DOHH2 (cell line): Measurements from ENCODE around the gene SELENON.

Source experiments
- H3F3A ChIP-seq: fragments of 200-600 bp; sonication (generic), shearing (Covaris generic); 2 replicates; pipeline ENCODE4 v1.6.0; 2016; ENCODE audit warnings: antibody characterized with exemption, mild to moderate bottlenecking; ENCODE audit not compliant: control insufficient read depth, insufficient read depth
- H3K27ac ChIP-seq: fragments of 200-600 bp; sonication (generic); 2 replicates; pipeline ENCODE4 v1.5.1; 2014; ENCODE audit warnings: low read depth, mild to moderate bottlenecking, low read length, moderate library complexity
- H3K27me3 ChIP-seq: fragments of 200-600 bp; sonication (generic); 2 replicates; pipeline ENCODE4 v1.6.1; 2014; ENCODE audit warnings: mild to moderate bottlenecking, low read length, mixed read lengths; ENCODE audit not compliant: control insufficient read depth
- H3K36me3 ChIP-seq: fragments of 200-600 bp; sonication (generic); 2 replicates; pipeline ENCODE4 v1.6.1; 2014; ENCODE audit warnings: mild to moderate bottlenecking, low read length, moderate library complexity, mixed read lengths; ENCODE audit not compliant: control insufficient read depth
- H3K4me1 ChIP-seq: fragments of 200-600 bp; sonication (generic); 2 replicates; pipeline ENCODE4 v1.6.1; 2014; ENCODE audit warnings: mild to moderate bottlenecking, low read length, mixed read lengths; ENCODE audit not compliant: control insufficient read depth
- H3K4me2 ChIP-seq: fragments of 200-600 bp; sonication (generic); 2 replicates; pipeline ENCODE4 v1.6.0; 2014; ENCODE audit warnings: mild to moderate bottlenecking, low read length, moderate library complexity
- H3K4me3 ChIP-seq: fragments of 200-600 bp; sonication (generic); 2 replicates; pipeline ENCODE4 v1.5.1; 2014; ENCODE audit warnings: mild to moderate bottlenecking, low read length, mixed read lengths
- H3K79me2 ChIP-seq: fragments of 200-600 bp; sonication (generic); 2 replicates; pipeline ENCODE4 v1.6.1; 2014; ENCODE audit warnings: mild to moderate bottlenecking, low read length, mixed read lengths; ENCODE audit not compliant: control insufficient read depth
- H3K9me2 ChIP-seq: fragments of 200-600 bp; sonication (generic); replicated peaks from 2 replicates; pipeline ENCODE4 v1.6.1; 2014; ENCODE audit warnings: mild to moderate bottlenecking, low read length, mixed read lengths; ENCODE audit not compliant: control insufficient read depth
- H3K9me3 ChIP-seq: fragments of 200-600 bp; sonication (generic); 2 replicates; pipeline ENCODE4 v1.6.1; 2014; ENCODE audit warnings: antibody characterized with exemption, low read length, mixed read lengths; ENCODE audit not compliant: control insufficient read depth, insufficient read depth
- H4K20me1 ChIP-seq: fragments of 200-600 bp; sonication (generic); 2 replicates; pipeline ENCODE4 v1.6.0; 2014; ENCODE audit warnings: low read depth, mild to moderate bottlenecking, antibody characterized with exemption, low read length, moderate library complexity; ENCODE audit not compliant: control insufficient read depth, insufficient read depth
- EZH2phosphoT487 ChIP-seq: fragments of 200-600 bp; sonication (generic); IDR thresholded peaks from 2 replicates; pipeline ENCODE4 v1.6.1; 2017; ENCODE audit warnings: borderline replicate concordance, mild to moderate bottlenecking, antibody characterized with exemption, low read length, moderate library complexity, mixed read lengths
- TF ChIP-seq, protein P1 (sequence below): fragments of 200-600 bp; sonication (generic); IDR thresholded peaks from one replicate; pipeline ENCODE4 v1.5.1; 2014; ENCODE audit warnings: antibody characterized with exemption, mild to moderate bottlenecking, low read depth, low read length; ENCODE audit not compliant: poor library complexity, severe bottlenecking

SELENON gene

DNA sequence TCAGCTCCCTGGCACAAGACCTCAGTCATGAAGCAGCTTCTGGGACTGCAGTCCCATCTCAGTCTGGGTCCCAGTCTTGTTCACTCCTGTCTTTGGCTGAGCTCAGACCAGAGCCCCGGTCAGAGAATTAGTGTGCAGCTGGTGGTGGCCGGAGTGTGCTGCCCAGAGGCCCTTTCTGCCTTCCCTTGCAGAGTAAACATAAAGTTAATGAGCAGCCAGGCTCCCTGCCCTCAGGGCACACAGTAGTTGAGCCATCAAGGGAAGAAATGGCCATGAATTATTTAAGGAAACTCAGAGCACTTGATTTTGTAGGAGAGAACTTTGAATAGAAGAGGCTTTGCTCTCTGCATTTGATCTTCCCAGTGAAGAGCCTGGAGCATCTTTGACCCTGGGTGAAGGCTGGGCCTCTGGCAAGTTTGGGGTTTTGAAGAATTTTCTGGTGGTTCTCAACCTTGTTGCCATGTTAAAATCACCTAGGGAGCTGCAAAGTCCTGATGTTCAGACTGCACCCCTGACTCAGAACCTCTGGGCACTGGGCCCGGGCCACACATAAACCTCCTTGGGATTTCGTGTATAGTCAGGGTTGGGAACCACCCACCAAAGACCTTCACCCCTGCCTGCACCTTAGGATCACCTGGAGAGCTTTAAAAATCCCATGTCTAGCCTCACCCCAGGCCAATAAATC is 26.4 kb upstream of the SELENON start:
- Histone ChIP-seq H4K20me1 (no peaks in the 10 kb centered on the region), H3K36me3 (no peaks in the 10 kb centered on the region), H3K27me3 (peaks cover 38% of the 10 kb centered on the region), H3K27ac (no peak overlapping the region), H3K9me2 (no peaks in the 10 kb centered on the region), H3K9me3 (no peaks in the 10 kb centered on the region), H3K4me2 (no peak overlapping the region), H3K79me2 (no peaks in the 10 kb centered on the region), H3K4me1 (peaks cover 14% of the 10 kb centered on the region), H3K4me3 (no peak overlapping the region), H3F3A (no peaks in the 10 kb centered on the region)
- no peak for TF ChIP-seq EZH2phosphoT487
- TF ChIP-seq, protein P1, sequence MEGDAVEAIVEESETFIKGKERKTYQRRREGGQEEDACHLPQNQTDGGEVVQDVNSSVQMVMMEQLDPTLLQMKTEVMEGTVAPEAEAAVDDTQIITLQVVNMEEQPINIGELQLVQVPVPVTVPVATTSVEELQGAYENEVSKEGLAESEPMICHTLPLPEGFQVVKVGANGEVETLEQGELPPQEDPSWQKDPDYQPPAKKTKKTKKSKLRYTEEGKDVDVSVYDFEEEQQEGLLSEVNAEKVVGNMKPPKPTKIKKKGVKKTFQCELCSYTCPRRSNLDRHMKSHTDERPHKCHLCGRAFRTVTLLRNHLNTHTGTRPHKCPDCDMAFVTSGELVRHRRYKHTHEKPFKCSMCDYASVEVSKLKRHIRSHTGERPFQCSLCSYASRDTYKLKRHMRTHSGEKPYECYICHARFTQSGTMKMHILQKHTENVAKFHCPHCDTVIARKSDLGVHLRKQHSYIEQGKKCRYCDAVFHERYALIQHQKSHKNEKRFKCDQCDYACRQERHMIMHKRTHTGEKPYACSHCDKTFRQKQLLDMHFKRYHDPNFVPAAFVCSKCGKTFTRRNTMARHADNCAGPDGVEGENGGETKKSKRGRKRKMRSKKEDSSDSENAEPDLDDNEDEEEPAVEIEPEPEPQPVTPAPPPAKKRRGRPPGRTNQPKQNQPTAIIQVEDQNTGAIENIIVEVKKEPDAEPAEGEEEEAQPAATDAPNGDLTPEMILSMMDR, result no peak

DNA sequence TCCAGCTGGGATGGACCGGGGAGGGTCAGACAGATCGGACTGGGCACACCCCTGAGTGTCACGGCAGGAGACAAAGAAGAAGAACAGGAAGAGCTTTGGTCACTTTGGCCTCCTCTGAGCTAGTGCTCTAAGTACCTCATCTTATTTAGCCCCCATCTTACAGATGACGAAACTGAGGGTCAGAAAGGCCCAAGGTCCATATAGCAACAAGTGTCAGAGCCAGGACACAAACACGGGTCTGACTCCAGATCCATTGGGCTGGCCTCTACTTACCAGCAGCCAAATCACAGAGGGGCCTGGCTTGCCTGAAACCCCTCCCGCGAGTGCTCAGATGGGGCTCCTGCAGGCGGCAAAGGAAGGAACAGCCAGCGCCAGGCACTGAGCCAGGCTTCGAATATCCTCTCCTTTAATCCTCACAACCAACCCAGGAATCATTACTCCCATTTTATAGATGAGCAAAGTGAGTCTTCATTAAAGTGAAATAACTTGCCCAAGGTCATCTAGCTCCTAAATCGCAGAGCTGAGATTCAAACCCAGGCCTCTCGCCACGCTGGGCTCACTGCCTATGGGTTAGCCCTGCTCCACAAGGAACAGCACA is 25.7 kb upstream of the SELENON start:
- peaks cover 14% of the 10 kb centered on the region for H3K4me1 ChIP-seq
- TF ChIP-seq, protein P1, result no peak
- TF ChIP-seq EZH2phosphoT487, result no peak

DNA sequence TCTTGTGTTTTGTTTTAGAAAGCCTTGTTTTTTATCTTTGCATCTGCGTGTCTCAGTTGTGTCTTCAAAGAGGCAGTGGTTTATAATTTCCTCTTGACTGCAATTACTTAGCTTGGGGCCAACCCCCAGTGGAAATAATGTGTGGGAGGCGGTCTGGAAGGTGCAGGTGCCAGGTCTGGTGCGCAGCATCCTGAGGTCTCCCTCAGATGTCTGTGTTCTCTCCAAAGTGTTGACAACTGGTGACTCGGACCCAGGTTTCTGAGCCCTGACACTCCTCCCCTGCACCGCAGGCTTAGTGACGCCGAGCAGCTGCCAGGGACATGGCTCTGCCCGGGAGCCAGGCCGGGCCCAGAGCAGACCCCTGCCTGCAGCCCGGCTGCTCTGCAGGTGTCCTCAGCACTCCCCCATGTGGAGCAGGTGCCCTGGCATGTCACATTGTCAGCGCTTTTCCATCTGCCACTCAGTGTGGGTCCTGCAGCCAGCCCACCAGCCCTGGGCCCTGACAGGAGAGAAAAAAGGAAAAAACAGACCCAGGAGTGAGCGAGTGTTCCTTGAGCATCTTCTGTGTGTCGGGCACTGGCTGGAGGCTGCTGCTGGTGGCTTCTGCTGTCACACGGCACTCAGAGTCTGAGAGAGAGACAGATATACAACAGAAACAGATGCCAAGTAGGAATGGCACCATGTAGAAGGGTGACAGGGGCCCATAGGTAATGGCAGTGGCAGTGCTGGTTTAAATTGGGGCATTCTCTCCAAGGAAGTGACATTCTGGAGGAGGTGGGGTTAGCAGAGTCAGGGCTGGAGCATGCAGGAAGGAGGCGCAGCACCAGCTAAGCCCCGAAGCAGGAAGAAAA is 24.8 kb upstream of the SELENON start:
- no peaks in the 10 kb centered on the region for H3K9me2 ChIP-seq
- peaks cover 14% of the 10 kb centered on the region for H3K4me1 ChIP-seq
- no peaks in the 10 kb centered on the region for H3K9me3 ChIP-seq
- H3F3A ChIP-seq, result no peaks in the 10 kb centered on the region
- H4K20me1 ChIP-seq, result no peaks in the 10 kb centered on the region
- no peak for TF ChIP-seq EZH2phosphoT487
- TF ChIP-seq, protein P1, result no peak
- H3K27me3 ChIP-seq, result peaks cover 36% of the 10 kb centered on the region
- no peaks in the 10 kb centered on the region for H3K79me2 ChIP-seq
- no peak overlapping the region; the same call in 1 of the 2 replicates for H3K4me2 ChIP-seq
- no peak overlapping the region for H3K4me3 ChIP-seq
- H3K36me3 ChIP-seq, result no peaks in the 10 kb centered on the region
- no peak overlapping the region for H3K27ac ChIP-seq

More for the DNA sequence above, 25.7 kb upstream of the SELENON start:
- Histone ChIP-seq H4K20me1 (no peaks in the 10 kb centered on the region), H3K79me2 (no peaks in the 10 kb centered on the region), H3K9me3 (no peaks in the 10 kb centered on the region), H3K36me3 (no peaks in the 10 kb centered on the region), H3K4me3 (no peak overlapping the region), H3K27me3 (peaks cover 38% of the 10 kb centered on the region), H3K4me2 (no peak overlapping the region), H3K27ac (no peak overlapping the region), H3K9me2 (no peaks in the 10 kb centered on the region), H3F3A (no peaks in the 10 kb centered on the region)
